HG03095 (cell line): ENCODE results near the gene SLC14A1.

ENCODE experiments used
- ATAC-seq: cut with Tn5 transposase; IDR thresholded peaks from one replicate; pipeline ENCODE4 v1.9.1; 2021; ENCODE audit warnings: moderate library complexity; ENCODE audit not compliant: unreplicated experiment

Gene SLC14A1

DNA sequence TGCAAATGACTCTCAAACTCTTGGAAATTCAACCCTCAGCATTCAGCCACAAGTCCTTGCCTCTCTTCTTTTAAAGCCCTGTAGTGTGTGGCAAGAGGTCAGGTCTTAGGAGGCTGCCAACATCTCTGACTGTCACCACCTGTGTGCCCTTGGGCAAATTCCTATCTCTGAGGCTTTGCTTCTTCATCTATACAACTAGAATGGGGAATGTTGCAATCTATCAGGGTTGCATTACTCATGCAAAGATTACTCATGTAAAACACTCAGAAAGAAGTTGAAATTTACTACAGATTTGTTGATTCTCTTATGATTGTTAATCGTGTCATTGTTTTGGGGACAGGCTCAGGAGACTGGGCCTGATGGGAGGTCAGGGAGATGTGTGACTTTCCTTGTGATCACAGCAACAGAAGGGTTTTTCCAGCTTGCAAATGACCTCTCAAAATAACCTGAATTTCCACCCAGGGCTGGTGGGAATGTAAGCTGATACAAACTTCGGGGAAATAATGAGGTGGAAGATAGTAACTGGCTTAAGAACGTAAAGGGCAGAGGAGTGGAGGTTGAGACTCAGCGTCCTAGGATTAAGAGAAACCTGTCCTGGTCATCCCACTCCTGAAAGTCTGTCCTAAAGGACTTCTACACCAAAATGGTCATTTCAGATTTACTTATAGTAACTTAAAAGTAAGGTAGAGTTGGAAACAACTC is 69.4 kb downstream of the SLC14A1 start:
- ATAC-seq = no peak

DNA sequence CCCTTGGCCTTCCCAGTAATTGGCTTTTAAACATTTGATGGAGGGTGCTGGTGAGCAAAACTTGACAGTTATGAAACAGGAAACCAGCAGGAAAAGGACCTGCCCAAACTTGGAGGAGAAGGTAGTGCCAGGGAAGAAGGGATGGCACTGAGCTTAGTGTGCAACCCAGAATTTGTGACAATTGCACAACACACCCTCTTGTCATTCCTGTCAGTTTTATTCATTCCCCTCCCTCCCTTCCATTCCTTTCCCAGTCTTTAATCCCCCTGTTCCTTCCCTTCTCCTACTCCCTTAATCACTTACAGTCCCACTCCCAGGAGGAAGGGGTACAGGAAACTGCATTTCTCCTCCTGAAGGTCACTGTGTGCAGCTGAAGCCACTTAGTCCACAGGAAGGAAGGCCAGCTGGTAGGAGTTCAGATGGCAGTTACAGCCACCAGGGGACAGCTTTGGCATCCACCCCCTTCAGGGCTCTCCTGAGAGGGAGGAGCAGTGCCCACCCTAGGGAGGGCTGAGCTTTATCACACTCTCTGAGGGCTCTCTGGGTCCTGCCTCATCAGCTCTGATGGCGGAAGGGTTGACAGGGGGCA is 77.5 kb downstream of the SLC14A1 start:
- ATAC-seq = no peak
